HG03378 (cell line): Measurements from ENCODE around the gene THSD4.

Source experiments
- ATAC-seq: cut with Tn5 transposase; IDR thresholded peaks from one replicate; pipeline ENCODE4 v1.9.1; 2021; ENCODE audit warnings: mild to moderate bottlenecking, moderate library complexity; ENCODE audit not compliant: unreplicated experiment

The THSD4 gene

GRCh38 chr15:71753346-71753745 is 638.1 kb downstream of the THSD4 start:
- ATAC-seq, result no peak

GRCh38 chr15:71754660-71755059 is 639.4 kb downstream of the THSD4 start:
- no peak for ATAC-seq

- no peak for ATAC-seq
Measured at GRCh38 chr15:71755092-71755970, 640.1 kb downstream of the THSD4 start.

GRCh38 chr15:71756599-71757352 is 641.5 kb downstream of the THSD4 start:
- no peak for ATAC-seq

DNA sequence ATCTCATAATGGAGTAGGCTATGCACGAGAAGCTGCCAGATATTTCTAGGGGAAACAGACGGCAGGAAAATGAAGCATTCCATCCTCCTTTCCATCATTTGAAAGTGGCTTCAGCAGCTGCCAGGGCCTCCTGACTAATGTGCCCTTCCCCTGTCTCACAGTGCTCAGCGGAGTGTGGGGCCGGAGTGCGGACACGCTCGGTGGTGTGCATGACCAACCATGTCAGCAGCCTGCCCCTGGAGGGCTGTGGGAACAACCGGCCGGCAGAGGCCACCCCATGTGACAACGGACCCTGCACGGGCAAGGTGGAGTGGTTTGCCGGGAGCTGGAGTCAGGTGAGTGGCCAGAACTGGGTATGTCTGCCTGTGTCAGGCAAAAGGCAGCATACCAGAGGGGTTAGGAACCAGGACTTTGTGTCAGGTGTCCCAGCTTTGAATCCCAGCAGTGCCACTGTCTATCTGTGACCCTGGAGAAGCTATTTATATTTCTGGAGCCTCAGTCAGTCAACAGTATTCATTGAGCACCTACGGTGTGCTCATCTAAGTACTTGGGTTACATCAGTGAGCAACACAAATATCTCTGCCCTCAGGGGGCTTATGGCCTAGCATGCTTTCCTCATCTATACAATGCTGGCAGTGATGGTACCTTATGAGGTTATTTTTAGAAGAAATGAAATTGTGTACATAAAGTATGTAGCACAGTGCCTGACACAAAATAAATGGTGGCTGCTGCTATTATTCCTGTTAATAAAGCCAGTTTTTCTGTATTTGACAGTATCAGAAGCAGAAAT is 642.7 kb downstream of the THSD4 start:
- ATAC-seq, result no peak

DNA sequence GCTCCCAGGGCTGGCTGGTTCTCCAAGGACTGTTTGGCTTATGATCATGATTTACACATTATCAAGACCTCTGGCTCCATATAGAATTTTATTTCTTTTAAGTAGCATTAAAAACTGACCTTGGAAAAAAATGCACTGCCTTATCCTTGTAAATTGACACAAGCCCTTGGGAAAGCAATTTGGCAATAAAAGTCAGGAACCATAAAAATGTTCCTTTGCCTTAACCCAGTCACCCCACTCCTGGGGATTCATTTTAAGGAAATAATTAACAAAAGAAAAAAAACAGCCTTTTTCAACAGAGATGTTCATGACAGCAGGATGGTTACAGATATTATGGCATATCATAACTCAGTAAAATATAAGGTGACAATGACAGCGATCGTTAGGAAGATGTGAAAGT is 643.4 kb downstream of the THSD4 start:
- no peak for ATAC-seq

GRCh38 chr15:71760852-71761251 is 645.6 kb downstream of the THSD4 start:
- ATAC-seq, result no peak

- no peak for ATAC-seq
Measured at GRCh38 chr15:71761649-71762048, 646.4 kb downstream of the THSD4 start.

- no peak for ATAC-seq
Measured at GRCh38 chr15:71768184-71768583, 652.9 kb downstream of the THSD4 start.

GRCh38 chr15:71773206-71773859 is 658.1 kb downstream of the THSD4 start:
- ATAC-seq, result no peak

DNA sequence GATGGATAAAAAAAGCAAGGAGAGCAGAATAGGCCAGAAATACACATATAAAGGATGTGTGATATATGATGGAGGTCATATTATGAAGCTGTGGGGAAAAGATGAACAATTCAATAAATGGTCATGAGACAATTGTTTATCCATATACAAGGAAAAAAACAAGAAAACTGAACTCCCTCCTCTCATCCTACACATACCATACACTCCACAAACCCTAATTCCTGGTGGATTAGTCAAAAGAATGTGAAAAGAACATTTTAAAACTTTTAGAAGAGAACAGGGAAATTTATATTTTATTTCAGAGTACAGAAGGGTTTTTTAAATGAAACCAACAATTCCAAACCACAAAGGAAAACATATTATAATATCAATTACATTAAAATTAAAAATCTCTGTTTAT is 660.6 kb downstream of the THSD4 start:
- no peak for ATAC-seq

DNA sequence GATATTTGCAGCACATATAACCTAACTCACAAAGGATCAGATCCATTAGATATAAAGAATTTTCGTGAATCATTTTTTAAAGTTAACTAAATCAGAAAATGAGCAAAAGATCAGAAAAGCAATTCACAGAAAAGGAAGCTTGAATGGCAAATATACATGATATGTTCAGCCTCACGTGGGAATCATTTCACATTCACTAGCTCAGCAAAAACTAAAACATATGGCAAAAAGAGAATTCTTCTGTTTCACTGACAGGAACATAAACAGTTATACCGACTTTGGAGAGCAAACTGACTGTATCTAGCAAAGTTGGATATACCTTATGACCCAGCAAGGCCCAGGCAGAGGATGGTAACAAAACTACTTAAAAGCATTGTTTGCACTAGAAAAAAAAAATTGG is 661.0 kb downstream of the THSD4 start:
- ATAC-seq, result no peak

DNA sequence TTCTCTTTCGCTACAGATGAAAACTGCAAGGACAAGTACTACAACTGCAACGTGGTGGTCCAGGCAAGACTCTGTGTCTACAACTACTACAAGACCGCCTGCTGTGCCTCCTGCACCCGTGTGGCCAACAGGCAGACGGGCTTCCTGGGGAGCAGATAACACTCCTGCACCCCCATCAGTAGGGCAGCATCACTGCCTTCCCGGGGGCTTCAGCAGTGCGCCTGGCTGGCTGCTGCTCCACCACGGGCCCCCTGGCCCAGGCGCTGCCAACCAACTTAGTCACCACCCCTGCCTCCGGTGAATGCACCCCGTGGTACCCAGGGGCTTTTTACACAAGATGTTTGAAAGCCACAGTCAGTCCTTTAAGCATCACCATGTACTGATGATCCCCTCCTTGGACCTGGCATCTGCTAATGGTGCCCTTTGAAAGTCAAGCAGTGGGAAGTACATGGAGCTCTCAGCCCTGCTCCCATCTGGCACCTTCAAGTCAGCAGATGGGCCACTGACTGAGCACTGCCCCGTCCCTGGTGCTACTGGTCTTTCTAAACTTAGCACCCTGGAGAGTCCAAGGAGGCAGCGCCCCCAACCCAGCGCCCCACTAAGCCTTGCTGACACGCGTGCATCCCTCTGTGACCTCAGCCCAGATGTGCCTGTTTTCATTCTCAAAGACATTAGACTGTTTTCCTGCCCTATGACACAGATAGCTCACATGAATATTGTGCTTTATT is 662.1 kb downstream of the THSD4 start:
- ATAC-seq, result no peak

GRCh38 chr15:71779073-71779797 is 664.0 kb downstream of the THSD4 start:
- ATAC-seq, result no peak

- no peak for ATAC-seq
Measured at GRCh38 chr15:71780115-71780976, 665.1 kb downstream of the THSD4 start.

GRCh38 chr15:71781179-71781964 is 666.1 kb downstream of the THSD4 start:
- peak; percentile 46 for ATAC-seq

DNA sequence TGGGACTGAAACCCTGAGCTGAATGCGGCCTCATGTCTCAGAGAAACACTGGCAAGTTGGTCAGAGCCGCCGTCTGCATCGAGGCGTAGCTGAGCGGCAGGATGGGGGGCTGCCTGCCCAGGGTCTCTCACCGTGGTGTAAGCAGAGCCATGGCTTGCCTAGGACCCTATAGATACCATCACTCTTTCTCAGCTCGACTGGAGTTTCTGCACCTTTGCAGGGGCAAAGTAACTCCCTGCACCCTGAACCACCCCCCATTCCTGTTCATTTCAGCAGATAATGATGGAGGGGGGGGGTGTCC is 666.6 kb downstream of the THSD4 start:
- no peak for ATAC-seq
